Heart left ventricle (tissue), 13 donors: Measurements from ENCODE around the gene CDCP2.

Experiments
- CTCF ChIP-seq, 12 donors: fragments of 200-600 bp; sonication (generic) in 4 of 12; IDR thresholded peaks; one replicate each; pipeline versions ENCODE4 v1.5.0 to v1.8.0; 2018 to 2022; ENCODE audit warnings: antibody characterized with exemption in 12 of 12, mild to moderate bottlenecking in 5 of 12
- POLR2A ChIP-seq, 2 donors: fragments of 450-650 bp; IDR thresholded peaks; one replicate each; pipeline ENCODE4 v1.6.1; 2017; ENCODE audit warnings: antibody characterized with exemption in 2 of 2, mild to moderate bottlenecking in 2 of 2, moderate library complexity in 2 of 2
- donor health status: ischemic (EF 13 %, LVEDD 7.1; RV severe dilation, severe dysfunction).
- donor health status: DM: no; HTN: yes; CAD: no.
- donor health status: DM: no; HTN: no; CAD: no.
- donor health status: ischemic (EF 25% LVEDD 6.9; RV normal size, moderate dysfunction).
- donor health status: ischemic (EF 25% LVEDD 5.7; RV mildly dilated, moderate dysfunction).
- donor health status: ischemic (EF 35%, LVEDD 5.7; RV mildly dilated, moderate dysfunction).
- donor health status: nonischemic (EF 11% LVEDD 7.7; RV severe dilation, severe dysfunction).
- donor health status: DM: yes; HTN: yes; CAD: no.
- donor health status: PGD.
- donor health status: ischemic (EF 29% LVEDD 5.4; RV normal size, mild dysfunction).
- donor health status: nonischemic (EF 23%, LVEDD 6.1; RV moderate dilation, normal function).

DNA sequence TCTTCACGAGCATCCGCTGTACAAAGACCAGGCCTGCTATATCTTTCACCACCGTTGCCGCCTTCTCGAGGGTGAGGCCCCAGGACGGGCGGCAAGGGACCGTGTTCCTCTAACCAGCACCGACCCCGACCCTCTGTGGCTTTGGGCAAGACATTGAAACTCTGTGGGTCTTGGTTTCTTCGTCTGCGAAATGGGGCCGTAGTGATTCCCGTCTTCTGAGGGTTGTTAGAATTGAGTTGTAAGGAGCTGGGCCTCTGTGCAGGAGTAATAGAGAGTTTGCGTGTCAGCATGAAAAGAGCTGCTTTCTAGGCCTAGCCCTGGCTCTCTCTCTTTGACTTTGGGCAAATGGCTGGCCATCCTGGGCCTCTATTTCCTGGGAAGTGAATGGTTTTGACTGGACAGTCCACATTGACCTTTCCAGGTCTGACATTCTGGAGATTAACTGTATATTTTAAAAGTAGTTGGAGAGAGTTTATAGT lies 47.8 kb upstream of the CDCP2 start:
- TF ChIP-seq POLR2A (IDR thresholded peaks at IDR 0.05) (no peak), CTCF (IDR thresholded peaks at IDR 0.05) (no peak)
